ENCODE data around the gene TSPOAP1.

The TSPOAP1 gene

GRCh38 chr17:58272367-58273280 lies 56.0 kb downstream of the TSPOAP1 start:
- no peak for DNase-seq

- DNase-seq = no peak
Measured at GRCh38 chr17:58271216-58271931, 57.2 kb downstream of the TSPOAP1 start.

- no peak for DNase-seq
Measured at GRCh38 chr17:58270476-58271215, 57.9 kb downstream of the TSPOAP1 start.

GRCh38 chr17:58269557-58270291 lies 58.9 kb downstream of the TSPOAP1 start:
- no peak for DNase-seq

- DNase-seq = no peak
Measured at GRCh38 chr17:58268774-58269556, 59.6 kb downstream of the TSPOAP1 start.

- DNase-seq = no peak
Measured at GRCh38 chr17:58268326-58268725, 60.3 kb downstream of the TSPOAP1 start.

- no peak for DNase-seq
Measured at GRCh38 chr17:58267347-58268324, 61.0 kb downstream of the TSPOAP1 start.

GRCh38 chr17:58265902-58266875 lies 62.4 kb downstream of the TSPOAP1 start:
- DNase-seq = no peak

GRCh38 chr17:58265271-58265670 lies 63.3 kb downstream of the TSPOAP1 start:
- no peak for DNase-seq

- DNase-seq = no peak
Measured at GRCh38 chr17:58264407-58265103, 64.0 kb downstream of the TSPOAP1 start.

GRCh38 chr17:58263773-58264172 lies 64.8 kb downstream of the TSPOAP1 start:
- DNase-seq = no peak

- DNase-seq = no peak
Measured at GRCh38 chr17:58262149-58262548, 66.4 kb downstream of the TSPOAP1 start.

- no peak for DNase-seq
Measured at GRCh38 chr17:58254803-58255202, 73.8 kb downstream of the TSPOAP1 start.

GRCh38 chr17:58253082-58253481 lies 75.5 kb downstream of the TSPOAP1 start:
- DNase-seq = no peak

- DNase-seq = no peak
Measured at GRCh38 chr17:58252141-58252540, 76.5 kb downstream of the TSPOAP1 start.

All from activated CD4-positive, alpha-beta T cell treated with anti-CD3 and anti-CD28 coated beads, Interleukin-2, amount 50 U/mL, for 4 hours (primary cell).